ENCODE results near the gene PLCD3. TPM values are rescaled to one million over a fixed set of nuclear protein-coding genes. Genes with fewer than 3 reads are reported as not detected.

Gene PLCD3
- total RNA-seq, 1 donor from 2014 or later, result 34.2 TPM

DNA sequence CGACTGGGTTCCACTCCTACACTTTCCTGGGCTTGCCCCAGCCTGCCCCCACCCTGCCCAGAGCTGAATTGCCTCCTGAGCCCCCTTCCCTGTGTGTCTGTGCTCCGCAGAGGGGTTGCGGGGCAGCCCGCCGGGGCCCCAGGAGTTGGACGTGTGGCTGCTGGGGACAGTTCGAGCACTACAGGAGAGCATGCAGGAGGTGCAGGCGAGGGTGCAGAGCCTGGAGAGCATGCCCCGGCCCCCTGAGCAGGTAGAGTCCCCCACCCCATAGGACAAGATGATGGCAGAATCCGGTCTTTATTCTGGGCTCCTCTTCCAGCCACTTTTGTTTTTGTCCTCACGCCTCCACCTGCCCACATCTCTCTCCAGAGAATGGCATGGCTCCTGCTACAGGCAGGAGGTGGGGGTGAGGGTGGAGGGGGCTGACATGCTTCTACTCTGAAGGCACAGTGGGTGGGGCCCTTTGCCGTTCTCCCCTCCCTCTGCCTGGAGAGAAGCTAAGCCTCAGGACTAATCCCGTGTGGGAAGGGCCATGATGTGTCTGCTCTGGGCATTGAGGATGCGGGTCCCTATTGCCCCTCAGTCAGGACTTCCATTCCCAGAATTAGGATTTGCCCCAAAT, 6.7 kb upstream of the PLCD3 start:
- no peak overlapping the region for H3K27ac Mint-ChIP-seq (ENCODE audit: unreplicated experiment)
- H3K27me3 Mint-ChIP-seq (ENCODE audit: low read depth), result peaks cover 4% of the 10 kb centered on the region
- H3K4me3 Mint-ChIP-seq, result no peak overlapping the region
- TF ChIP-seq, protein P1, sequence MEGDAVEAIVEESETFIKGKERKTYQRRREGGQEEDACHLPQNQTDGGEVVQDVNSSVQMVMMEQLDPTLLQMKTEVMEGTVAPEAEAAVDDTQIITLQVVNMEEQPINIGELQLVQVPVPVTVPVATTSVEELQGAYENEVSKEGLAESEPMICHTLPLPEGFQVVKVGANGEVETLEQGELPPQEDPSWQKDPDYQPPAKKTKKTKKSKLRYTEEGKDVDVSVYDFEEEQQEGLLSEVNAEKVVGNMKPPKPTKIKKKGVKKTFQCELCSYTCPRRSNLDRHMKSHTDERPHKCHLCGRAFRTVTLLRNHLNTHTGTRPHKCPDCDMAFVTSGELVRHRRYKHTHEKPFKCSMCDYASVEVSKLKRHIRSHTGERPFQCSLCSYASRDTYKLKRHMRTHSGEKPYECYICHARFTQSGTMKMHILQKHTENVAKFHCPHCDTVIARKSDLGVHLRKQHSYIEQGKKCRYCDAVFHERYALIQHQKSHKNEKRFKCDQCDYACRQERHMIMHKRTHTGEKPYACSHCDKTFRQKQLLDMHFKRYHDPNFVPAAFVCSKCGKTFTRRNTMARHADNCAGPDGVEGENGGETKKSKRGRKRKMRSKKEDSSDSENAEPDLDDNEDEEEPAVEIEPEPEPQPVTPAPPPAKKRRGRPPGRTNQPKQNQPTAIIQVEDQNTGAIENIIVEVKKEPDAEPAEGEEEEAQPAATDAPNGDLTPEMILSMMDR (conservative IDR thresholded peaks at IDR 0.05), result no peak
- no peaks in the 10 kb centered on the region for H3K36me3 Mint-ChIP-seq (ENCODE audit: low read depth)
- DNase-seq (ENCODE audit: low read depth, low spot score), result no peak
- H3K4me1 Mint-ChIP-seq, result peaks cover 14% of the 10 kb centered on the region
- H3K9me3 Mint-ChIP-seq, result no peaks in the 10 kb centered on the region

DNA sequence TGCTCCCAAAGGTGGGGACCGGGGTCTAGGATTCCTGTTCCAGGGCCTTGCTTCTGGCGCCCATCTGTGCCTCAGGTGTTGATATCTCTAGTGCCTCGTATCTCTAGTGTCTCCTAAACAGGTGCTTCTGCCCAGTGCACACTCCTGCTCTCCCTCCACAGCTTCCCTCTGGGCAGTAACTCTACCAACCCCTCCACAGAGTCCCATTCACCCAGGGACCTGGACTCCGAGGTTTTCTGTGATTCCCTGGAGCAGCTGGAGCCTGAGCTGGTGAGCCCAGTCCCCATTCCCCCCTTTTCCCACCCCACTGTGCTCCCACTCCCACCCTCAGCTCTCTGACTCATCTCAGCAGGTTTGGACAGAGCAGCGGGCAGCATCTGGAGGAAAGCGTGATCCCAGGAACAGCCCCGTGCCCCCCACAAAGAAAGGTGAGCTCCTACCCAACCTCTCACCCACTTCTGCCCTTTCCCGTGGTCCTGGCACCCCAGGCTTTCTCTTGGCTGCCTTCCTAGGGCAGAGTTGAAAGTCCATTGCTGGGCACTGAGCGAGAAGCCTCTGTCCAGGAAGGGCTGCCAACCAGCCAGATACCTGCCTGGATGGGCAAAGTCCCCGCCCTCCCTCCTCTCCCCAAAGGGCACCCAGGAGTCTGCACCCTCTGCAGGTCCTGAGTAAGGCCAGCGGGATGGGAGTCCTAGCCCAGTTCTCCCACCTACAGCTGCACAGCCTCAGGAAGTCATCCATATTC, 5.4 kb upstream of the PLCD3 start:
- Mint-ChIP-seq H3K27ac (ENCODE audit: unreplicated experiment) (no peak overlapping the region), H3K36me3 (ENCODE audit: low read depth) (no peaks in the 10 kb centered on the region), H3K4me1 (peaks cover 14% of the 10 kb centered on the region), H3K9me3 (no peaks in the 10 kb centered on the region), H3K4me3 (no peak overlapping the region), H3K27me3 (ENCODE audit: low read depth) (peaks cover 4% of the 10 kb centered on the region)
- no peak for DNase-seq (ENCODE audit: low read depth, low spot score)
- TF ChIP-seq, protein P1 (conservative IDR thresholded peaks at IDR 0.05), result no peak

DNA sequence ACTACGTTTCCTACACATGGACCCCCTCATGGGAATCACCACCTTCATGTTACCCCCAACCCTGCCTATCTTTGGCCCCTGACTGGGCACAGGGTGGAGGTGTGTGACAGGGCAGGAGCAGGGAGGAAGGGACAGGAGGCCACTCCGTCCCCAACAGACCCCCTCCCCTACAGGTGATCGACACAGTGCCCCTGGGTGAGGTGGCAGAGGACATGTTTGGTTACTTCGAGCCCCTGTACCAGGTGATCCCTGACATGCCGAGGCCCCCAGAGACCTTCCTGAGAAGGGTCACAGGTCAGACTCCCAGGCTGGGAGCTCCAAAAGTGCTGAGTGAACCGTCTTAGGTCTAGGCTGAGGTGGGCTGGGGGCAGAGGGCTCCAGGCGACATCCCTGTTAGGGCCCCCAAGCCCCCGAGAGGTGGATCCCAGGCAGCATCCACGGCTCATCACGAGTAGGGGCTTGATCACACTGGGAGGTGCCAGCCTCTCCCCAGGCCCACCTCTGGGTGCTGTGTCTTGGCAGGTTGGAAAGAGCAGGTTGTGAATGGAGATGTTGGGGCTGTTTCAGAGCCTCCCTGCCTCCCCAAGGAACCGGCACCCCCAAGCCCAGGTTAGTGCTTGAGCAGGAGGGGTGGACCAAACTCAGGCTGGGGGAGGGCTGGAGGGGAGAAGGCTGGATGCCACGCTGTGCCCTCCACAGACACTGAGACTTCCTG, 4.7 kb upstream of the PLCD3 start:
- no peaks in the 10 kb centered on the region for H3K36me3 Mint-ChIP-seq (ENCODE audit: low read depth)
- peaks cover 14% of the 10 kb centered on the region for H3K4me1 Mint-ChIP-seq
- TF ChIP-seq, protein P1 (conservative IDR thresholded peaks at IDR 0.05), result no peak
- no peak for DNase-seq (ENCODE audit: low read depth, low spot score)
- H3K9me3 Mint-ChIP-seq, result no peaks in the 10 kb centered on the region
- H3K27ac Mint-ChIP-seq (ENCODE audit: unreplicated experiment), result no peak overlapping the region
- peaks cover 4% of the 10 kb centered on the region for H3K27me3 Mint-ChIP-seq (ENCODE audit: low read depth)
- peak overlapping the region; percentile 61 for H3K4me3 Mint-ChIP-seq

- H3K27me3 Mint-ChIP-seq (ENCODE audit: low read depth), result peaks cover 4% of the 10 kb centered on the region
- H3K4me1 Mint-ChIP-seq, result peaks cover 14% of the 10 kb centered on the region
- TF ChIP-seq, protein P1 (conservative IDR thresholded peaks at IDR 0.05), result no peak
- H3K36me3 Mint-ChIP-seq (ENCODE audit: low read depth), result no peaks in the 10 kb centered on the region
- DNase-seq (ENCODE audit: low read depth, low spot score), result no peak
- H3K27ac Mint-ChIP-seq (ENCODE audit: unreplicated experiment), result no peak overlapping the region
- no peaks in the 10 kb centered on the region for H3K9me3 Mint-ChIP-seq
- peak overlapping the region; percentile 88 for H3K4me3 Mint-ChIP-seq
These were observed 3.9 kb upstream of the PLCD3 start for GRCh38 chr17:45135978-45136791.
